H1 (cell line): ENCODE results near the gene SNRPA1. TPM values are rescaled to one million over a fixed set of nuclear protein-coding genes. Genes with fewer than 3 reads are reported as not detected.

Source experiments
- polyA plus RNA-seq, 7 experiments: library from polyadenylated mRNA; depleted of rRNA in 3 of 7; stranded (reverse) in 5 of 7; unstranded in 2 of 7; fragments of >200 nt in 5 of 7; fragments of 200-250 nt in 2 of 7; gene quantifications; 1 replicate in 5 of 7; 2 replicates in 1 of 7; 4 replicates in 1 of 7; pipeline versions ENCODE4 v1.2.1 to v1.2.3, GENCODE V29; 2011 to 2013; ENCODE audit warnings: missing spikeins in 2 of 7, mixed read lengths in 2 of 7
- total RNA-seq: library from RNA; stranded (reverse); fragmentation: NEBNext Ultra II Directional; extraction: Animal tissue kit (Norgen Biotek cat#: 25700); gene quantifications from 2 replicates; pipeline ENCODE4 v1.2.1, GENCODE V29; 2021
- TF ChIP-seq, protein P1 (sequence below), 3 experiments: IDR thresholded peaks; 1 replicate in 2 of 3; 2 replicates in 1 of 3; pipeline versions ENCODE4 v1.5.1 to v1.6.1; 2011; ENCODE audit warnings: low read length in 3 of 3, mild to moderate bottlenecking in 3 of 3, inconsistent platforms in 2 of 3, low read depth in 1 of 3, moderate library complexity in 1 of 3; ENCODE audit not compliant: insufficient read depth in 1 of 3; ENCODE audit errors: control extremely low read depth in 1 of 3

The SNRPA1 gene
- total and polyA plus RNA-seq, 2 of the 8 experiments (the other 6 are each of a cell fraction or from before 2014, with no cell fraction given) = 140 to 221 TPM

DNA sequence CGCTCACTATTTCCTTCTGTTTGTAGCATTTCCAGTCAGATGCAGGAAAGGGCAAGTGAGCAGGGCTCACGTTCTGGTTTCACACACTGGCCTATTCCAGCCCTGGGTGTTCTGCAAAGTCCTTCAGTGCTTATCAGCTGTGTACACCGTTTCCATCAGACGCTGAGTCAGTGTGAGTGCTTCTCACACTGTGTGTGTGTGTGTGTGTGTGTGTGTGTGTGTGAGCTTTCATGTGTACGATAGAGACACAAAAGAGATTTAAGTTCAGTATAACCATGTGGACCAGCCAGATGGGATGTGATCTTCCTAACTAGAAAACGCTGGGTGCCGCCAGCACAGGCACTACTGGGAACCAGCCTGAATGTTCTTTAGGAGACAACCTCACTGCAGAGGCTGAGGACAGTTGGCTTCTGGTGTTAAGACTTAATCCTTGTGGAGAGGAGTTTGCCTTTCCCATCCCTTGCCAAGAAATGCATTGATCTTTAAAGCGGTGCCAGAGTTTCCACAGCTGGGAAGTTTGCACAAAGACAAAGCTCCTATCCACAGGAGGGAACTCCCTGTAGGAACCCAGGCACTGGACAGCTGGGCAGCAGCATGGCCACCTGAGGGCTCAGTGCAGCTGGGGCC, 39.3 kb downstream of the SNRPA1 start (continued):
- TF ChIP-seq, protein P1, sequence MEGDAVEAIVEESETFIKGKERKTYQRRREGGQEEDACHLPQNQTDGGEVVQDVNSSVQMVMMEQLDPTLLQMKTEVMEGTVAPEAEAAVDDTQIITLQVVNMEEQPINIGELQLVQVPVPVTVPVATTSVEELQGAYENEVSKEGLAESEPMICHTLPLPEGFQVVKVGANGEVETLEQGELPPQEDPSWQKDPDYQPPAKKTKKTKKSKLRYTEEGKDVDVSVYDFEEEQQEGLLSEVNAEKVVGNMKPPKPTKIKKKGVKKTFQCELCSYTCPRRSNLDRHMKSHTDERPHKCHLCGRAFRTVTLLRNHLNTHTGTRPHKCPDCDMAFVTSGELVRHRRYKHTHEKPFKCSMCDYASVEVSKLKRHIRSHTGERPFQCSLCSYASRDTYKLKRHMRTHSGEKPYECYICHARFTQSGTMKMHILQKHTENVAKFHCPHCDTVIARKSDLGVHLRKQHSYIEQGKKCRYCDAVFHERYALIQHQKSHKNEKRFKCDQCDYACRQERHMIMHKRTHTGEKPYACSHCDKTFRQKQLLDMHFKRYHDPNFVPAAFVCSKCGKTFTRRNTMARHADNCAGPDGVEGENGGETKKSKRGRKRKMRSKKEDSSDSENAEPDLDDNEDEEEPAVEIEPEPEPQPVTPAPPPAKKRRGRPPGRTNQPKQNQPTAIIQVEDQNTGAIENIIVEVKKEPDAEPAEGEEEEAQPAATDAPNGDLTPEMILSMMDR (IDR thresholded peaks at IDR 0.05; ENCODE audit: control extremely low read depth in 1 of 3, insufficient read depth in 1 of 3, low read depth in 1 of 3, low read length in 3 of 3) = no peak
